Measurements from ENCODE around the gene RABGAP1L.
A peak's percentile ranks its signal among the peaks of the same experiment; 100 is the strongest.

The RABGAP1L gene

DNA sequence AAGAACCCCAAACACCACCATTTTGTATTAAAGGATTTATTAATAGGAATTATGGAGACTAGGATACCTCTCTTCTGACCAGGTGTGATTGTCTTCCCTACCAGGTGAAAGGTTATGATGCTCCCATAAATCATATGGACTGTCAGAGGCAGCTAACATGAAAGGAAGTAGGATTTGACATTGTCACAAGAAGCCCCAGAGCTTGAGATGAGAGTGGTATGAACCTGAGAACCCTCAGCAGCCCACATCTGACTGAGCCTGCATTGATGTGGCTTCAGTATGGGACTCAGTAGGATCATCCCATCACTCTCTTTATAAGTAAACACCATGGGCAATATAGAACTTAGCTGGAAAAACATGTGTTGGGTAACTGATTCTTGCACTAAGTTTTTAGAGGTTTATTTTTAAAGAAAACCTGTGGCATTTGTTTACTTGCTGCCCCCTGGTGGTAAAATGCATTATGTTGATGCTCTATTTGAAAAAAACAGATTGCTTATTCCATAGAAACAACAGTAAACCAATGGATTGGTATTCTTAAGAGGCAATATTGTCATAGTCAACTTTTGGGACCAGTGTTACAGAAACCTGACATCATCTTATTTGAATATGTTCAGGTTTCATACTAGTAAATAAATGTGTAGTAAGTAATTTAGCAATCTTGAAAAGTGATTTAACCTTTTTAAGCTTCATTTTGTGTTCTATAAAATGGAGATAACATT lies 823.8 kb downstream of the RABGAP1L start:
- peak; percentile 77 for DNase-seq

DNA sequence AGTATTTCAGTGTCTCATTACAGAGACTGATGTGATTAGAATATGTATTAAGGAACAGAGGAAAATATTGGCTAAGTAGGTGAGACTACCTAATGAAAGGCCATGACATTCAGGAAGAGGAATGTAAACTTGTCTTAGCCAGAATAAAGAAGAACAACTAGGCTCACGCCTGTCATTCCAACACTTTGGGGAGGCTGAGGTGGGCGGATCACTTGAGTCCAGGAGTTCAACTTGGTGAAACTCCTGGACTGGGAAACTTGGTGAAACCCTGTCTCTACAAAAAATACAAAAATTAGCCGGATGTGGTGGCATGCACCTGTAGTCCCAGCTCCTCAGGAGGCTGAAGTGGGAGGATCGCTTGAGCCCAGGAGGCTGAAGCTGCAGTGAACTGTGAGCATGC lies 825.6 kb downstream of the RABGAP1L start:
- DNase-seq: no peak

DNA sequence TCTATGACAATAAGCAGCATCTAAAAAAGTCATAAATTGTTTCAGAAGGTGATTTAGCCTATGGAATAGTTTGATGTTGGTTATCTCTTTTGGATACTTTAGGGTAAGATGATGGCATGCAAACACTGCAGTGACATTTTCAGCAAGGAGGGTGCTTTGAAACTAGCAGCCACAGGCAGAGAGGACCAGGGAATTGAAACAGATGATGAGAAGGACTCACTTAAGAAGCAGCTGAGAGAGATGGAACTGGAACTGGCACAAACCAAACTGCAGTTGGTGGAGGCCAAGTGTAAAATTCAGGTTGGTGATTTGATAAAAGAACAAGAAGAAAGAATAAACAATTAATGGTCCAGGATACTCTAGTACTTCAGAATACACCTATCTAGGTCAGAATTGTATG lies 829.2 kb downstream of the RABGAP1L start:
- no peak for DNase-seq

DNA sequence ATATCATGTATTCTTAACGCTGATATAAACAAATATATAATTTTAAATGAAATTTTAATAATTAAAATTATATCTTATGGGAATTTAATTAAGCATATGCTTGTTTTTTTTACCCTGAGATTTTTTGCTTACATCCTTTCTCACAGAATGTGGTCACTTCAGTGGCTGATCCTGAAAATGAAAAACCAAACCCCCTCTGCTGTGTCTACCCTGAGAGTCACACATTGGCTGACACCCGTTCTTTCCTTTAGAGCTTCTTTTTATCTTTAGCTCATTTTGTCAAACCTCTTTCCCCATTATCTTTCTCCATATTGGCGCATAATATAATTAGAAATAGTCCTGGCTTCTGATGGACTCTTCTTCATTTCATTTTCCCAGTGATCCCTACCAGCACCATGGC lies 829.7 kb downstream of the RABGAP1L start:
- no peak for DNase-seq

DNA sequence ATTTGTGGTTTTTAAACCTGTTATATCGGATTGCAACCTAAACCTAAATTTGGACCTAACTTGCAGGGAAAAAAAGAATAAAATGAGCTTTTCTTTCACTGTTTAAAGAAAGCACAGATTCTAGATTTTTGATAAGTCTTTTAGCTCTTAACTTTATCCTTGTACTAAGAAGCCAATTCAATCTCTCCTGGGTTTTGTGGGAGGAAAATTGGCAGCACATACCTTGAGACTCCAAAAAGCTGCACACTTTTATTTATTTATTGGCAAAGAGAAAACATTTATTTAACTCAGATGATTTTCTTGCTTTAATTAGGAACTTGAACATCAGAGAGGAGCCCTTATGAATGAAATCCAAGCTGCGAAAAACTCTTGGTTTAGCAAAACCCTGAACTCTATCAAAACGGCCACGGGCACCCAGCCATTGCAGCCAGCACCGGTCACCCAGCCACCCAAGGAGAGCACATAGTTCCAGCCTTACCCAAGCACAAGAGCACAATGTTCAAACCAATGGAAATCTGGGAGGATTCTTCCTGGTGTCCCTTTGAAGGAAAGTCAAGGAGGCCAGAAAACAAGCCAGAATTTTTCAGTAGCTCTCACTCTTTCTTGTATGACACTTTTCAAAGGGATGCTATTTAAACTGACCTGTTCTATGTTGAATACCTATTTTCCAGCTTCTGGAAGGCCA lies 830.4 kb downstream of the RABGAP1L start:
- no peak for DNase-seq

DNA sequence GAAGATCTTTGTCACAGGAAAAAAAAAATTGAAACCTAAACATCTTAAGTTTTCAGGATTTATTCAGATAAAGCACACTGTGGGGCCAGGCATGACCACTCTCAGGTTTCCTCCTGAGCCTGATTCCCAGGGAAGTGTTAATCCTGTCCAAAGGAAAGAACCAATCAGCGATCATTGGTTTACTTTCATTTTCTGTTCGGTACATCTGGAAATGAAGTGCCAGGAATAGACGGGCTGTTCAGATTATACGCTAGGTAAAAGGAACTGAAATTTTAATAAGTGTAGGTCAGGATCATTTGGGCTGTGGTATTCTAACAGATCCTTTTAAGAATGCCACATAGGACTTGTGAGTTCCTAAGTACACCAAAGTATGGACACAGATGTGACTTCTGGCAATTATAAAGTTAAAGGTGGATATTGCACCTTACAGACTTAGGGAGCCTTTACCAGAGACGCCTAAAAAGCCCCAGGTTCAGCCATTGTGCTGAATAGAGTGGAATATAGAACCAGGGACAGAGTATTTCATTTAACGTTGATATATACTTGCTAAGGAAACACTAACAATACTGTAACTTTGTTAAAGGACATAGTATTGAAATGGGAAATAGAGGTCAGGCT lies 831.2 kb downstream of the RABGAP1L start:
- peak; percentile 56 for DNase-seq

DNA sequence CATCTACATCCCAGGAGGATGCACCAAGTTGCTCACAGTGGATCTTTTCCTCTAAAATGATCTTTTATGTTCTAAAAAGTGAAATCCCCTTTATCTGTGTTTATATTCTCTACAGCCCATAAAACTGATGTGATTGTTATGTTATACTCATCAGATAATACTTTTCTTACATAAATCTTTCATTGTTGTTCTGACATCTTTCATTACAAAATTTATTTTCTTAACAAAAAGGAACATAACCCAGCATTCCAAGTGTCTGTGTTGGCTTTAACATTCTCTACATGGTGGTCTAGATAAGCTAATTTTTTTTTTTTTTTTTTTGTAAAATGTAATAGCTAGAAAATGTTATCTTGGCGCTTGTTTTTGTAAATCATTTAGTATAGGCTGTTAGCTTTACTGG lies 832.2 kb downstream of the RABGAP1L start:
- DNase-seq: no peak

DNA sequence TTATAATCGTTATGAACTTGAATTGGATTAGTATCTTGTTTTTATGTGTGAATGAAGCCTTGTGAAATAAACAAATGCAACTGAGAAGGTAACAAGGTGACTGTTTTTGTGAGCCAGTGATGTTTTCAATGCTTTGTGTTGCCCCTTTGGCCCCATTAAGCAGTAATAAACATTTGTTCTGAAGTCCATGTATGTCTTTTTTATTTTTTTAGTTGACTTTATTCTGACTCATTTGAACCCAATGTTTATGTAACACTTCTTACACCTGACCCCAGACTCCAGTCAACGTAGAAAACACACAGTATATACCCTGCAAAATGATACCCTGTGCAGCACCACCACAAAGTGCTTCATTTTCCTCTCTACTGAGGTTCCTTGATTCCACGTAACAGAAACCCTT lies 835.8 kb downstream of the RABGAP1L start:
- DNase-seq: no peak

DNA sequence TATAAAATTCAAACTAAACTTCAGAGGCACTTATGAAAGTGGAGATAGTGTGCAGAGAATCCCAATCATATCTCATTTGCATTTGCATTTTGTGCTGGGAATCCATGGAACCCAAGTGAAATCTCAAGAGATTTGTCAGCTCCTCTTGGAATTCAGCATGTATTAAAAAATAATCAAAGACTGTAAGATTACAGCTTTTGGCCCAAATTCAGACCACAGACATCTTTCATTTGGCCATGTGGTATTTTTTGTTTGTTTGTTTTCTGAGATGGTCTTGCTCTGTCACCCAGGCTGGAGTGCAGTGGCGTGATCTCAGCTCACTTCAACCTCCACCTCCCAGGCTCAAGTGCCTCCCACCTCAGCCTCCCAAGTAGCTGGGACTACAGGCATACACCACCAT lies 836.6 kb downstream of the RABGAP1L start:
- DNase-seq: no peak

DNA sequence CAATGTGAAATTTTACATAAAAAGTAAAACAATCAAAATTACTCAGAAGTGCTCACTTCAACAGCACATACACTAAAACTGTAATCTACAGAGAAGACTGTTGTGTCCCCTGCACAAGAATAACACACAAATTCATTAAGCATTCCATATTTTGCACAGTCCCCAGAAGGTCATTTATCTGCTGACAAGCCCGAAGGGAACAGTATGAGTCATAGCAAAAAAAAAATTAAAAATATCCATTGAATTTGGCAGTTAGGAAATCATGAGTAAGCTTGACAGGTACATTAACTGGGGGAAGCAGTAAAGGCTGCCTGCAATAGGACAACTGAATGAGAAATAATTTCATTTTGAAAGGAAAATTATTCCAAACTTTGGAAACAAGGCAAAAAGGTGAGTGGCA lies 837.2 kb downstream of the RABGAP1L start:
- no peak for DNase-seq

DNA sequence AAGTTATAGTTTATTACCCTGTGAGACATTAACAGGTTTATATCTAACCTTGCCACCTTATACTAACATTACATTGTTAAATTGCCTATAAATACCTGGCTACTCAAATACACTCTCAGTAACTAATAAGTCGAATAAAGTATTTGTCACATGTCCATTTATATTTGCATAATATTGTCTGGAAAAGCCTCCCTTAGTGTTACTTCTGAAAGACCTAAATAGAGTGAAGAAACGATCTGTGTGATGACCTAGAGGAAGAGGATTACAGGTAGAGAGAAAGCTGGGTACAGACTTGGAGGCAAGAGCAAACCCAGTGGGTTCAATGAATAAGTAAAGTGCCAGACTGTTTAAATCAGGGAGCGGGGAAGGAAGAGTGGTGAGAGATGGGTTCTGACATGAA lies 837.7 kb downstream of the RABGAP1L start:
- no peak for DNase-seq

DNA sequence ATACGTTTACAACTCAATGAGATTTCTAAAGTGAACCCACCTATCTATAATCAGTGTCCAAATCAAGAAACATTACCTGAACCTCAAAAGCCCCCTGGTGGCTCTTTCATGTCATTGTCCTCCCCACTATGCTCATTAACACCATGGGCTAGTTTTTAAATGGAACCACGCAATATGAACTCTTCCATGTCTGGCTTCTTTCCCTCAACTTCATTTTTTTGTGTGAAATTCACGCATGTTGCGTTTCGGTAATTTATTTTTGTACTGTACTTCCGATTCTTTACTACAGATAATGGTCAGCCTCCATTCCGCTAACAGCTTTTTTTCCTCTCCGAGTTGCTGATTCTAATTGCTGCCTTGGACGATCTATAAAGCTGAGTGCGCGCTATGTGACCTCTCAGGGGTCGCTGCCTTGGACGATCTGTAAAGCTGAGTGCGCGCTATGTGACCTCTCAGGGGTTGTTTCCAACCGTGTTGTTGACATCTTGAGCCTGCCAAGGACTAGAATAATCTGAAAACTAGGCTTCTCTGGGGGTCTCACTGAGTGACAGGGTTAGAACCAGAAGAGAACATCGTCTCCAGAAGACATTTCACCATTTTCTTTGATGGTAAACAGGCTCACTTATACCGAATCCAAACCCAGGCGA lies 839.4 kb downstream of the RABGAP1L start:
- peak; percentile 84 for DNase-seq

DNA sequence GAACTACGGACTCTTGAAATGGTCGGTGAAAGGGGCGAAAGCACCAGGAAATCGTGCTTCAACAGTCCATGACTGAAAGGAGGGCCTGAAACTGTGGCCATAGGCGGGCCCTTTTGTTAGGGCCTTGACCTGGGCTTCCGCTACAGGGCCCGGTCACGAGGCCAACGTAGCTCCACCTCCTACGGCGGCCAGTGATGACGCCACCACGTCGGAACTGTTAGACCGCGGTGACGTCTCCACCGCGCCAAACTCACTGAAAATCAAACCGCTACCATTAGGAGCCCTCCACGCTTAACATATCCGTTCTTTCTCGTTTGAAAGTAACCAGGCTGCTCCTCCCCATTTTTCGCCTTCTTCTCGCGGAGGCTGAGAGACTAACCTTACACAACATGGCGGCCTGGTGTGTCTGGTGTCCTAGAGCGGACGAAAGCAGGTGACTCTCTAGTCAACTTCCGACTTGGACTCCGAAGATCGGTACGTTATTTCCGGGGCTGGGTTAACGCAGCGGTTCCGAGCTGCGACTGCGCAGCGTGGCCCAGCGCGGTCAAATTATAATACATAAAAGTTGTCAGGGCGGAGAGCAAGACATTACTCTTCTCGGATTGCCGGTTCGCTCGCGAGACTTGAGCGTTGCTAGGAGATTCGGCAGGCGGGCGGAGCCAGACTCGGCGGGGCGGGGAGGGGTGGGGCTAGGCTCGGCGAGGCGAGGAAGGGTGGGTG lies 840.1 kb downstream of the RABGAP1L start:
- DNase-seq: peak; percentile 99

DNA sequence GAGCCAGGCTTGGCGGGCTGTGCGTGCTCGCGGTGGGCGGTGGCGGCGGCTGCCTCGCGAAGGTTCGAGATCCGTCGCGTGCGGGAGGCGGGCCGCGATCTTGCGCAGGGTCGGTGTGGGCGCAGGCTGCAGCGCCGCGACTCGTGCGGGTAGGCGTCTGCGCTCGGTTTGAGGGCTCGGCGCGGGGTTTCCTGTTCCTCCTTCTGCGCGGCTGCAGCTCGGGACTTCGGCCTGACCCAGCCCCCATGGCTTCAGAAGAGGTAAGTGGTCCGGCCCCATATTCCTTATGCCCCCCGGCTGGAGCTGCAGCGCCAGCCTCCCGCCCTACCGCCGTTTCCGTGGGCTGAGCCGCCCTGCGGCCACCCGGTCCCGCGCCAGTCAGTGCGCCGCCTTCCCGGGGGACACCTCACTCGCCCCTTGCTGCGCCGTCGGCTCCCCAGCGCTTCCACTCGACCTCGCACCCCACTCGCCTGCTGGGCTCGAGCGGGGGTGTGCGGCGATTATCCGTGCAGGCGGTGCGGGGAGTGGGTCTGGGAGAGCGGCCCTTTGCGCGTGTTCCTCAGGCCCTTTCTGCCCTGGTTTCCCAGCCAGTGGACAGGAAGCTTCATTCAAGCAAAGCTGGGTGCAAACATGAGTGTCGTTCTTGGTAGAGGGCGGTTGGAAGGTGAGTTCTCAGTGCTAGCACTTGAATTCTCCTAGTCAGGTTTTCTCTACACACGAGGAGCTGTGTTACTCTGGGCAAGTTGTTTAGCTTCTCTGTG lies 840.8 kb downstream of the RABGAP1L start, which contains the start of gene CACYBP:
TSS of gene CACYBP (plus strand) at position 12 of the 761 bp plus-strand sequence. CDS start at position 246, 234 bp downstream.
- DNase-seq: peak; percentile 43

DNA sequence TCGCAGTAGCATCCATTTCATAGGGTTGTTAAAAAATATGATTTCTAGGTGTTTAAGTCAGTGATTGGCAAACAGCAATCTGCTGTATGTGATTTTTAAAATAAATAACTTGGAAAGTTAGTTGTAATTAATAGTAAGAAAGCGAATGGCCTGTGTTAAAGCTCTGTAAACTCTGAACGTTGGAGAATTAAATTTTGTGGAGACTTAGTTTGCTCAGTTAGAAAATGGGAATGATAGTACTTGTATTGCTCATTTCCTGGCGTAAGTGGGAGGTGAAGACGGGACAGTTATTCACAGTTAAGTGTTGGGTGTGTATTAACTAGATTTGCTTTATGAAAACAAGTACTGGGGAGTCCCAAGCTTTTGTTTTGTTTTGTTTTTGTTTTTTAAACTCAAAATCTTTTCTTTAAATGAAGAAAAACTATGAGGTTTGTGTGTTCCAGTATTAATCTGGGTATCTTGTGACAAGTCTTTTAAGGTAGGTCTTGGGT lies 841.4 kb downstream of the RABGAP1L start:
- peak; percentile 23 for DNase-seq

DNA sequence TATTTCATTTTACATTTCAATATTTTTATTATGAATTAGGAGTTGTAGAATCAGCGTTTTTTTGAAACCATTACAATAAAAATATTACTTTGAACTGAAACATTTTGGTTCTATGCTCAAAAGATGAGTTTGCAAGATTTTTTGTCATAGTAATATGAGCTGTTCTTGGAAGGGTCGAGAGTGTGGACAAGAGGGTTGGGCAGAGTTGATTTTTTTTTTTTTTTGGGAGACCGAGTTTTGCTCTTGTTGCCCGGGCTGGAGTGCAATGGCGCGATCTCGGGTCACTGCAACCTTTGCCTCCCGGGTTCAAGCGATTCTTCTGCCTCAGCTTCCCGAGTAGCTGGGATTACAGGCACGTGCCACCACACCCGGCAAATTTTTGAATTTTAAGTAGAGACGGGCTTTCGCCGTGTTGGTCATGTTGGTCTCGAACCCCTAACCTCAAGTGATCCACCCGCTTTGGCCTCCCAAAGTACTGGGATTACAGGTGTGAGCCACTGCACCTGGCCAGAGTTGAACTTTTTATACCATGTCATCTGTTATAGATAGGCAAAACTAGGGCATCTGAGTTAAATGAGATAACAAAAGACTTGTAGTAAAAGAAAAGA lies 843.7 kb downstream of the RABGAP1L start:
- no peak for DNase-seq

DNA sequence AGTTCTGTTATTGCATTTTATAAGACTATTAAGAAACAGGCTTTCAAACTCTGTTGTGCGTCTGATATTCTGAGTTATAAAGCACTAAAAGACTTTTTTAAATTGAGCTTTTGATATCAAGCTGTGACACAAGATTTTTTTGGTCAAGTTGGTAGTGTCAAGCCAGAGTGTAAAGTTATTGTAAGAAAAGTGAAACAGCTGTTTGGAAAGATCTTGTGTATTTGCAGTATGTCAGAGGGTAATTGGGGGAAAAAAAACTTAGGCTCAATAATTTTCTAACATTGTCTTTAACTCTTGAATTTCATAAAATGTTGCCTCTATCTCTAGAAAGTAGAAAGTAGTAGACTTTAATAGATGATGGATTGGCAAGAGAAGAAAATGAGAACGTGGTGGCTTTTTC lies 844.2 kb downstream of the RABGAP1L start:
- no peak for DNase-seq

DNA sequence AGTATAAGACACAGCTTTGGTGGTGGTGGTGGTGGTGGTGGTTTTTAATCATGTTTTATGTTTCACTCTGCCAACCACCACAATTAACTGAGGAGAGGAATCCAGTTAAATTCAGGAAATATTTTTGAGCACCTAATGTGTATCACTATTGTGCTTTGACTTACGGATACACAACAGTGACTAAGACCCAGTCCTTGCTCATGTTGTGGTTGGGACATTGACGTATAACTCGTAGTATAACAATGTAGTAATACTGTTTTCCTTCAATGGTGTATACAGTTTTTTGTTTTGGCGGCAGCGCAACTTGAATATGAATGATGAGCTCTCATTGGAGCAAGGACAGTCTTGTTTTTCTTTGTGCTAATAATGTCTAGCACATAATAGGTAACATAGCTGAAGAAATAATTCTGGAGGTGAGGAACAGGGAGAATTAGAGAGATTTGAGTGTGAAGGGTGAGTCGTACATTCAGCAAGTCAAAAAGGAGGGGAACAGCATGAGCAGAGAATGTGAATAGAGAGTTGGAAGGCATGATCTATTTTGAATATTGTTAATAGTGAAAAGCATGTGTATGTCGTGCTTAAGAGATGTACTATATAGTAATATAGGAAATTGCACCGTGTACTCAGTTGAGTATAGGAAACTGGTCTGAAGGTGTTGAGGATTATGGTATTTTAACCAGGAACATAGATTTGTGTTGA lies 845.9 kb downstream of the RABGAP1L start:
- DNase-seq: no peak

DNA sequence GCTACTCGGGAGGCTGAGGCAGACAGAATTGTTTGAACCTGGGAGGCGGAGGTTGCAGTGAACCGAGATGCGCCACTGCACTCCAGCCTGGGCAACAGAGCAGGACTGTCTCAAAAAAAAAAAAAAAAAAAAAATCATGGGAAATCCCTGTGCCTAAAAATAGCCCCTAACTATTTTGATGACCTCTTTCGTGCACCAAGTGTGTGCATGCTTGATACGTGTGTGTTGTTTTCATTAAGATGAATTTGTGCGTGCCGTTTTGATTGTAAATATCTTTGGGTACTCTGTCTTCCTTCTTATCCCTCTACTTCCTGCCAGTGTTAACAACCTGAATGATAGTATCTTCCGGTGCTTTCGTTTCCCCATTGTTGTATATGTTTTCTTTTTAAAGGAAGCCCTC lies 850.2 kb downstream of the RABGAP1L start:
- no peak for DNase-seq

DNA sequence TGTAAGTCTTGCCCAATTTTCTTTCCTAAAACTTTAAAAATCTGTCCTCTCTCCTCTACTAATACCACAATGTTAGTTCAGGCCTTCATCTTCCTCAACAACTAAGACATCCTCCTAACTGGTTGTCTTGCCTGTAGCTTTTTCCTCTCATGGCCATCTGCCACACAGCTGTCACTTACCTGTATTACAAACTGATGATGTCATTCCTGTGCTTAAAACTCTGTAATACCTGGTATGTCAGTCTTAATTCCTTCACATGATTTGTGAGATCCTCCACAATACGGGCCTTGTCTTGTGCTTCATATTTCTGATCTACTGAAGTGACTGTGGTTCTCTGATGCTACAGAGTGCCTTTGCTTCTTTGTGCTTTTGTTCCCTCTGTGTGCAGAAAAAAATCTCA lies 854.1 kb downstream of the RABGAP1L start:
- DNase-seq: no peak

DNA sequence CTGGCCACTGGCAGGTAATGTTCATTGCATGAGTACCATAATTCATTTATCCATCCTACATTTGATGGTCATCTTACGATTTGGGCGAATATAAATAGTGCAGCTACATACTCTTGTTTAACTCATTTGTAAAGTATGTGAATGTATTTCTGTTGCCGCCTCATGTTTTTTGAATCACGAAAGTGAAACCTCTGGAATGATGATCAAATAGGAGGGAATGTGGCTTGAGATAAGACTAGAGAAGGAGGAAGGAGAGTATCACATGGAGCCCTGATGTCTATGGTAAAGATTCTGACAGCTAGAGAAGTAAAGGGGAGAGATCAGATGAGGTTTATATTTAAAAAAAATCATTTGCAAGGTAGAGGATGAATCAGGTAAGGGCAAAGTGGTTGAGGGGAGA lies 855.9 kb downstream of the RABGAP1L start:
- DNase-seq: no peak
